ENCODE data around the gene HDAC3.

DNA sequence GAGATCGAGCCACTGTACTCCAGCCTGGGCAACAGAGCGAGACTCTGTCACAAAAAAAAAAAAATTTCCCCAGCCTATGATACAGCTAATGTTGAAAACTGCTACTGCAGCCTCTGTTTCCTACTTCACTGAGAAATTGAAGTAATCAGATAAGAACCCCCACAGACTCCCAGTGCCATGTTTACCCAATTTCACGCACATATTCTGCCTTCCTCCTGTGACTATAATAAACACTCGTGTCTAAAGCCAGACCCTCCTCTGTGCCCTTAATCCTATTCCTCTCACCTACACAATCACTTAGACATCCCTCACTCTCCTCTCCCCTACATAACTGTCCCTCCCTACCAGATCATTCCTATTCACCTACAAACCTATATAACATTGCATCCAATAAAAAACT is 39.0 kb upstream of the HDAC3 start:
- TF ChIP-seq POLR2A (IDR thresholded peaks at IDR 0.05) (no peak), POLR2AphosphoS5 (IDR thresholded peaks at IDR 0.05; ENCODE audit: insufficient read depth in 1 of 2, low read depth in 1 of 2) (no peak)
- TF ChIP-seq, protein P1, sequence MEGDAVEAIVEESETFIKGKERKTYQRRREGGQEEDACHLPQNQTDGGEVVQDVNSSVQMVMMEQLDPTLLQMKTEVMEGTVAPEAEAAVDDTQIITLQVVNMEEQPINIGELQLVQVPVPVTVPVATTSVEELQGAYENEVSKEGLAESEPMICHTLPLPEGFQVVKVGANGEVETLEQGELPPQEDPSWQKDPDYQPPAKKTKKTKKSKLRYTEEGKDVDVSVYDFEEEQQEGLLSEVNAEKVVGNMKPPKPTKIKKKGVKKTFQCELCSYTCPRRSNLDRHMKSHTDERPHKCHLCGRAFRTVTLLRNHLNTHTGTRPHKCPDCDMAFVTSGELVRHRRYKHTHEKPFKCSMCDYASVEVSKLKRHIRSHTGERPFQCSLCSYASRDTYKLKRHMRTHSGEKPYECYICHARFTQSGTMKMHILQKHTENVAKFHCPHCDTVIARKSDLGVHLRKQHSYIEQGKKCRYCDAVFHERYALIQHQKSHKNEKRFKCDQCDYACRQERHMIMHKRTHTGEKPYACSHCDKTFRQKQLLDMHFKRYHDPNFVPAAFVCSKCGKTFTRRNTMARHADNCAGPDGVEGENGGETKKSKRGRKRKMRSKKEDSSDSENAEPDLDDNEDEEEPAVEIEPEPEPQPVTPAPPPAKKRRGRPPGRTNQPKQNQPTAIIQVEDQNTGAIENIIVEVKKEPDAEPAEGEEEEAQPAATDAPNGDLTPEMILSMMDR (IDR thresholded peaks at IDR 0.05): no peak

Measured in vagina (tissue), 2 donors.